ENCODE results near the gene ERO1B. TPM values are rescaled to one million over a fixed set of nuclear protein-coding genes. Genes with fewer than 3 reads are reported as not detected.

Gene ERO1B
- total and polyA plus RNA-seq, 4 donors = 1.9 to 12.9 (median 9.2) TPM

GRCh38 chr1:236253119-236253518, 28.6 kb downstream of the ERO1B start:
- H3K9me3 ChIP-seq (ENCODE audit: control insufficient read depth, low read length) = no peaks in the 10 kb centered on the region
- 92 to 96% methylated on average over 1 of the region's 1 CpG for WGBS, 2 donors
- no peaks in the 10 kb centered on the region for H3K4me1 ChIP-seq (ENCODE audit: control insufficient read depth in 1 of 2, insufficient read depth in 2 of 2, low read length in 2 of 2)
- no peak overlapping the region for H3K4me3 ChIP-seq (ENCODE audit: low read length in 2 of 2)
- ATAC-seq (ENCODE audit: low FRiP score) (no peak), DNase-seq (no peak)
- H3K36me3 ChIP-seq (ENCODE audit: control insufficient read depth in 1 of 2, insufficient read depth in 2 of 2, low read length in 1 of 2) = peaks cover 0 to 4% of the 10 kb centered on the region in 2 donors
- H3K27me3 ChIP-seq (ENCODE audit: control insufficient read depth in 1 of 2, insufficient read depth in 2 of 2, low read length in 1 of 2) = no peaks in the 10 kb centered on the region
- intact Hi-C loops (cut with DNase I) = no loop called here
- H3K27ac ChIP-seq (ENCODE audit: low read depth in 1 of 2, low read length in 2 of 2) = no peak overlapping the region

DNA sequence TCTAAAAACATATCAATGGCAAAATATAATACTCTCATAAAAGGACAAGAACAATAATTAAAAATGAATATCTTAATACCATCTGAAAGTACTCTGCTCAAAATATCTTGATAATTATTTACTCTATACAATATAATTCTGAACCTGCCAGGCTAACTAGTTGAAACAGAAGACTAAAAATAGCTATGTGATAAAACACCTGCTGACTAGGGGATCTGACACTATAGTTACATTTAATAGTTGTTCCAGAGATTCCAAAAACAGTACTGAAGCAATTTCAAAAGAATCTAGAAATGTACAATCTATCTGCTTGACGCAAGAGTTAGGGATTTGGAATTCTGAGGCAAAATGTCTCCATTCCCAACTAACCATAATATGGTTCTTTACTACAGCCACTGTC, 30.2 kb downstream of the ERO1B start:
- 84 to 95% methylated on average over 1 of the region's 1 CpG for WGBS, 2 donors
- H3K9me3 ChIP-seq (ENCODE audit: control insufficient read depth, low read length) = no peaks in the 10 kb centered on the region
- peaks cover 0 to 4% of the 10 kb centered on the region in 2 donors for H3K36me3 ChIP-seq (ENCODE audit: control insufficient read depth in 1 of 2, insufficient read depth in 2 of 2, low read length in 1 of 2)
- H3K4me3 ChIP-seq (ENCODE audit: low read length in 2 of 2) = no peak overlapping the region
- intact Hi-C loops (cut with DNase I) = no loop called here
- no peak overlapping the region for H3K27ac ChIP-seq (ENCODE audit: low read depth in 1 of 2, low read length in 2 of 2)
- H3K27me3 ChIP-seq (ENCODE audit: control insufficient read depth in 1 of 2, insufficient read depth in 2 of 2, low read length in 1 of 2) = no peaks in the 10 kb centered on the region
- DNase-seq = no peak
- ATAC-seq (ENCODE audit: low FRiP score) = no peak
- H3K4me1 ChIP-seq (ENCODE audit: control insufficient read depth in 1 of 2, insufficient read depth in 2 of 2, low read length in 2 of 2) = no peaks in the 10 kb centered on the region

GRCh38 chr1:236247286-236247685, 34.5 kb downstream of the ERO1B start:
- no peak for ATAC-seq (ENCODE audit: low FRiP score)
- WGBS, 2 donors = 98 to 100% methylated on average over 3 of the region's 3 CpGs

GRCh38 chr1:236242568-236242967, 39.2 kb downstream of the ERO1B start:
- Histone ChIP-seq H3K27me3 (ENCODE audit: control insufficient read depth in 1 of 2, insufficient read depth in 2 of 2, low read length in 1 of 2) (no peaks in the 10 kb centered on the region), H3K4me3 (ENCODE audit: low read length in 2 of 2) (no peak overlapping the region), H3K4me1 (ENCODE audit: control insufficient read depth in 1 of 2, insufficient read depth in 2 of 2, low read length in 2 of 2) (no peaks in the 10 kb centered on the region), H3K9me3 (ENCODE audit: control insufficient read depth, low read length) (no peaks in the 10 kb centered on the region), H3K36me3 (ENCODE audit: control insufficient read depth in 1 of 2, insufficient read depth in 2 of 2, low read length in 1 of 2) (peaks cover 0 to 2% of the 10 kb centered on the region in 2 donors), H3K27ac (ENCODE audit: low read depth in 1 of 2, low read length in 2 of 2) (no peak overlapping the region)
- ATAC-seq (ENCODE audit: low FRiP score) (no peak), DNase-seq (no peak)
- intact Hi-C loops (cut with DNase I) = no loop called here
- WGBS, 2 donors = 90 to 92% methylated on average over 2 of the region's 2 CpGs

More at GRCh38 chr1:236247286-236247685, 34.5 kb downstream of the ERO1B start:
- Histone ChIP-seq H3K27me3 (ENCODE audit: control insufficient read depth in 1 of 2, insufficient read depth in 2 of 2, low read length in 1 of 2) (no peaks in the 10 kb centered on the region), H3K4me1 (ENCODE audit: control insufficient read depth in 1 of 2, insufficient read depth in 2 of 2, low read length in 2 of 2) (no peaks in the 10 kb centered on the region), H3K4me3 (ENCODE audit: low read length in 2 of 2) (no peak overlapping the region), H3K36me3 (ENCODE audit: control insufficient read depth in 1 of 2, insufficient read depth in 2 of 2, low read length in 1 of 2) (no peaks in the 10 kb centered on the region), H3K27ac (ENCODE audit: low read depth in 1 of 2, low read length in 2 of 2) (no peak overlapping the region), H3K9me3 (ENCODE audit: control insufficient read depth, low read length) (no peaks in the 10 kb centered on the region)
- no peak for DNase-seq
- intact Hi-C loops (cut with DNase I) = no loop called here

- H3K9me3 ChIP-seq (ENCODE audit: control insufficient read depth, low read length) = no peaks in the 10 kb centered on the region
- 94 to 95% methylated on average over 3 of the region's 3 CpGs for WGBS, 2 donors
- intact Hi-C loops (cut with DNase I) = no loop called here
- DNase-seq (no peak), ATAC-seq (ENCODE audit: low FRiP score) (no peak)
- no peaks in the 10 kb centered on the region for H3K27me3 ChIP-seq (ENCODE audit: control insufficient read depth in 1 of 2, insufficient read depth in 2 of 2, low read length in 1 of 2)
- H3K36me3 ChIP-seq (ENCODE audit: control insufficient read depth in 1 of 2, insufficient read depth in 2 of 2, low read length in 1 of 2) = peaks cover 0 to 2% of the 10 kb centered on the region in 2 donors
- no peak overlapping the region for H3K27ac ChIP-seq (ENCODE audit: low read depth in 1 of 2, low read length in 2 of 2)
- no peaks in the 10 kb centered on the region for H3K4me1 ChIP-seq (ENCODE audit: control insufficient read depth in 1 of 2, insufficient read depth in 2 of 2, low read length in 2 of 2)
- H3K4me3 ChIP-seq (ENCODE audit: low read length in 2 of 2) = no peak overlapping the region
Observed at GRCh38 chr1:236240675-236241074, 41.1 kb downstream of the ERO1B start.

DNA sequence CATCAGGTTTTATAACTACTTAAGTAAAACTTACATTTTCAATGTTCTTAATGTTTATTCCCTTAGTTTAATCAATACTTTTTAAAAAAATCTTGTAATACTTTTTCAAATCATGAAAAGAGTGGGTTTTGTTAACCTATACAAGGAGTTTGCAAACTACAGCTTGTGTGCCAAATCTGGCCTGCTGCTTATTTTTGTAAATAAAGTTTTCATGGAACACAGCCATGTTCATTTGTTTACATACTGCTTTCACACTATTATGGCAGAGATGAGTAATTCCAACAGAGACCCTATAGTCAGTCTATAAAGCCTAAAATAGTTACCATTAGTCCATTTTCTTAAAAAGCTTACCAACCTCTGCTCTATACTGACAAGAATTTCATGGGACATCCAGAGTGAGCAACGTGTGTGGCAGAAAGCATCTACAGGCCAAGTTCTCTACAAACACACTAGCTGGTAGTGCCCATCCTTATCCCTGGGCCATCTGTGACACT, 42.6 kb downstream of the ERO1B start:
- no peaks in the 10 kb centered on the region for H3K9me3 ChIP-seq (ENCODE audit: control insufficient read depth, low read length)
- H3K4me1 ChIP-seq (ENCODE audit: control insufficient read depth in 1 of 2, insufficient read depth in 2 of 2, low read length in 2 of 2) = no peaks in the 10 kb centered on the region
- intact Hi-C loops (cut with DNase I) = no loop called here
- DNase-seq (no peak), ATAC-seq (ENCODE audit: low FRiP score) (no peak)
- 62 to 75% methylated on average over 1 of the region's 1 CpG for WGBS, 2 donors
- peaks cover 0 to 2% of the 10 kb centered on the region in 2 donors for H3K36me3 ChIP-seq (ENCODE audit: control insufficient read depth in 1 of 2, insufficient read depth in 2 of 2, low read length in 1 of 2)
- no peaks in the 10 kb centered on the region for H3K27me3 ChIP-seq (ENCODE audit: control insufficient read depth in 1 of 2, insufficient read depth in 2 of 2, low read length in 1 of 2)
- no peak overlapping the region for H3K27ac ChIP-seq (ENCODE audit: low read depth in 1 of 2, low read length in 2 of 2)
- H3K4me3 ChIP-seq (ENCODE audit: low read length in 2 of 2) = no peak overlapping the region

DNA sequence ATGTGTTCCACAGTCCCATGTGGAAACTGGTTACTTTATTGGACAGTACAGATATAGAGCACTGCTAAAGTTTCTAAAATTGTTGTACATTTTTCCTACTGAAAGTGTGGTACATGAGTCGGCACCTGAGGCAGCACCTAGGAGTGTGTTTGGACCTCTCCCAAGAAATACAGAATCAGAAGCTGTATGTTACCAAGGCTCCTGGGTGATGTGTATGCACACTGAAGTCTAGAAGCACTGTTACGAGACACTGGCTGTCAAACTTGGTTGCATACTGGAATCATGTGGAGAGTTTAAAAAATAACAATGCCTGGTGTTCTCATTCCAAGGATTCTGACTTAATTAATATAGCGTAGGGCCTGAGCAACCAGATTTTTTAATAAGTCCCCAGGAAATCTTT, 46.6 kb downstream of the ERO1B start:
- no peaks in the 10 kb centered on the region for H3K4me1 ChIP-seq (ENCODE audit: control insufficient read depth in 1 of 2, insufficient read depth in 2 of 2, low read length in 2 of 2)
- intact Hi-C loops (cut with DNase I) = no loop called here
- no peak overlapping the region for H3K4me3 ChIP-seq (ENCODE audit: low read length in 2 of 2)
- ATAC-seq (ENCODE audit: low FRiP score) (no peak), DNase-seq (no peak)
- peaks cover 0 to 4% of the 10 kb centered on the region in 2 donors for H3K36me3 ChIP-seq (ENCODE audit: control insufficient read depth in 1 of 2, insufficient read depth in 2 of 2, low read length in 1 of 2)
- H3K27me3 ChIP-seq (ENCODE audit: control insufficient read depth in 1 of 2, insufficient read depth in 2 of 2, low read length in 1 of 2) = no peaks in the 10 kb centered on the region
- no peaks in the 10 kb centered on the region for H3K9me3 ChIP-seq (ENCODE audit: control insufficient read depth, low read length)
- H3K27ac ChIP-seq (ENCODE audit: low read depth in 1 of 2, low read length in 2 of 2) = no peak overlapping the region
- 90 to 94% methylated on average over 3 of the region's 3 CpGs for WGBS, 2 donors

- Histone ChIP-seq H3K27ac (ENCODE audit: low read depth in 1 of 2, low read length in 2 of 2) (no peak overlapping the region), H3K27me3 (ENCODE audit: control insufficient read depth in 1 of 2, insufficient read depth in 2 of 2, low read length in 1 of 2) (no peaks in the 10 kb centered on the region), H3K4me3 (ENCODE audit: low read length in 2 of 2) (no peak overlapping the region), H3K36me3 (ENCODE audit: control insufficient read depth in 1 of 2, insufficient read depth in 2 of 2, low read length in 1 of 2) (no peaks in the 10 kb centered on the region), H3K9me3 (ENCODE audit: control insufficient read depth, low read length) (no peaks in the 10 kb centered on the region), H3K4me1 (ENCODE audit: control insufficient read depth in 1 of 2, insufficient read depth in 2 of 2, low read length in 2 of 2) (no peaks in the 10 kb centered on the region)
- 86 to 88% methylated on average over 4 of the region's 4 CpGs for WGBS, 2 donors
- DNase-seq (no peak), ATAC-seq (ENCODE audit: low FRiP score) (no peak)
- intact Hi-C loops (cut with DNase I) = no loop called here
Observed at GRCh38 chr1:236228411-236228810, 53.3 kb downstream of the ERO1B start.

- no peak overlapping the region for H3K4me3 ChIP-seq (ENCODE audit: low read length in 2 of 2)
- DNase-seq (no peak), ATAC-seq (ENCODE audit: low FRiP score) (no peak)
- no peaks in the 10 kb centered on the region for H3K9me3 ChIP-seq (ENCODE audit: control insufficient read depth, low read length)
- intact Hi-C loops (cut with DNase I) = no loop called here
- WGBS, 2 donors = 97 to 100% methylated on average over 1 of the region's 1 CpG
- no peaks in the 10 kb centered on the region for H3K4me1 ChIP-seq (ENCODE audit: control insufficient read depth in 1 of 2, insufficient read depth in 2 of 2, low read length in 2 of 2)
- H3K27ac ChIP-seq (ENCODE audit: low read depth in 1 of 2, low read length in 2 of 2) = no peak overlapping the region
- H3K36me3 ChIP-seq (ENCODE audit: control insufficient read depth in 1 of 2, insufficient read depth in 2 of 2, low read length in 1 of 2) = no peaks in the 10 kb centered on the region
- no peaks in the 10 kb centered on the region for H3K27me3 ChIP-seq (ENCODE audit: control insufficient read depth in 1 of 2, insufficient read depth in 2 of 2, low read length in 1 of 2)
Observed at GRCh38 chr1:236222632-236223031, 59.1 kb downstream of the ERO1B start.

Measured in aorta (tissue), 5 donors.